GM23338 (cell line): ENCODE measurements around the gene GPX8. TPM values are rescaled to one million over a fixed set of nuclear protein-coding genes. Genes with fewer than 3 reads are reported as not detected.

Source experiments
- ATAC-seq: fragments of 200-7000 bp; cut with Tn5 transposase; 3 replicates; pipeline ENCODE4 v1.9.1; 2020
- DNase-seq: peaks from one replicate; pipeline ENCODE4 v3.0.0-alpha.2; 2015; ENCODE audit warnings: low spot score
- H2AFZ ChIP-seq: fragments of 200-600 bp; sonication (generic); 2 replicates; pipeline ENCODE4 v1.8.0; 2016; ENCODE audit warnings: antibody characterized with exemption, mild to moderate bottlenecking, moderate library complexity
- H3F3A ChIP-seq: fragments of 200-600 bp; sonication (generic); replicated peaks from 2 replicates; pipeline ENCODE4 v1.8.0; 2017; ENCODE audit warnings: antibody characterized with exemption, mixed run types, low read depth
- H3K27ac ChIP-seq: fragments of 200-600 bp; sonication (generic); 2 replicates; pipeline ENCODE4 v1.6.1; 2016; ENCODE audit warnings: low read depth
- H3K27me3 ChIP-seq: fragments of 200-600 bp; sonication (generic); 2 replicates; pipeline ENCODE4 v1.8.0; 2016; ENCODE audit warnings: mild to moderate bottlenecking, mixed run types, moderate library complexity; ENCODE audit not compliant: insufficient read depth
- H3K36me3 ChIP-seq: fragments of 200-600 bp; sonication (generic); 2 replicates; pipeline ENCODE4 v1.8.0; 2016; ENCODE audit warnings: mild to moderate bottlenecking; ENCODE audit not compliant: insufficient read depth
- H3K4me1 ChIP-seq: fragments of 200-600 bp; sonication (generic); 2 replicates; pipeline ENCODE4 v1.8.0; 2016; ENCODE audit warnings: mild to moderate bottlenecking, moderate library complexity; ENCODE audit not compliant: insufficient read depth
- H3K4me2 ChIP-seq: fragments of 200-600 bp; sonication (generic); 2 replicates; pipeline ENCODE4 v1.7.1; 2017; ENCODE audit warnings: mixed run types
- H3K4me3 ChIP-seq: fragments of 200-600 bp; sonication (generic); 2 replicates; pipeline ENCODE4 v1.6.1; 2016; ENCODE audit warnings: mixed run types
- H3K79me2 ChIP-seq: fragments of 200-600 bp; sonication (generic); replicated peaks from 2 replicates; pipeline ENCODE4 v1.8.0; 2017; ENCODE audit warnings: mild to moderate bottlenecking; ENCODE audit not compliant: insufficient read depth
- H3K9me2 ChIP-seq: fragments of 200-600 bp; sonication (generic); 2 replicates; pipeline ENCODE4 v1.8.0; 2017; ENCODE audit not compliant: insufficient read depth
- H4K20me1 ChIP-seq: fragments of 200-600 bp; sonication (generic); replicated peaks from 2 replicates; pipeline ENCODE4 v1.8.0; 2017; ENCODE audit warnings: mild to moderate bottlenecking; ENCODE audit not compliant: insufficient read depth
- H3K27ac Mint-ChIP-seq: 2 replicates; pipeline ENCODE4 v1.8.0; 2020; ENCODE audit warnings: inconsistent platforms, mild to moderate bottlenecking, moderate library complexity, mixed read lengths
- H3K27me3 Mint-ChIP-seq: 3 replicates; pipeline ENCODE4 v1.8.0; 2022; ENCODE audit warnings: low read depth, mild to moderate bottlenecking, moderate library complexity, mixed read lengths, inconsistent platforms; ENCODE audit not compliant: insufficient read depth, poor library complexity
- H3K36me3 Mint-ChIP-seq: 3 replicates; pipeline ENCODE4 v1.8.0; 2021; ENCODE audit warnings: low read depth, mild to moderate bottlenecking, inconsistent platforms, moderate library complexity, mixed read lengths
- H3K4me1 Mint-ChIP-seq: 3 replicates; pipeline ENCODE4 v1.8.0; 2020; ENCODE audit warnings: mild to moderate bottlenecking, inconsistent platforms, mixed read lengths
- H3K4me3 Mint-ChIP-seq: 3 replicates; pipeline ENCODE4 v1.8.0; 2021; ENCODE audit warnings: moderate library complexity, mild to moderate bottlenecking, inconsistent platforms, mixed read lengths
- H3K9me3 Mint-ChIP-seq: 3 replicates; pipeline ENCODE4 v1.8.0; 2020; ENCODE audit warnings: moderate library complexity, mild to moderate bottlenecking, inconsistent platforms, mixed read lengths
- EZH2phosphoT487 ChIP-seq: fragments of 200-600 bp; sonication (generic); IDR thresholded peaks from one replicate; pipeline ENCODE4 v1.8.1; 2018; ENCODE audit warnings: antibody characterized with exemption; ENCODE audit not compliant: unreplicated experiment
- JUNB ChIP-seq: IDR thresholded peaks from one replicate; pipeline ENCODE4 v1.6.1; 2016; ENCODE audit warnings: antibody characterized with exemption; ENCODE audit not compliant: unreplicated experiment
- NANOG ChIP-seq: IDR thresholded peaks from 2 replicates; pipeline ENCODE4 v1.6.1; 2016; ENCODE audit warnings: antibody characterized with exemption, borderline replicate concordance
- ZNF114 ChIP-seq: fragments of 250-450 bp; sonication (Bioruptor Pico); IDR thresholded peaks from 2 replicates; pipeline ENCODE4 v1.5.0; 2020; ENCODE audit warnings: mild to moderate bottlenecking, moderate library complexity
- polyA plus RNA-seq: library from polyadenylated mRNA; unstranded; fragments of >200 nt; fragmentation: Nextera tagmentation; extraction: Ambion mirVana; gene quantifications from 2 replicates; pipeline ENCODE4 v1.2.1, GENCODE V29; 2016
- total RNA-seq: library from RNA; depleted of rRNA; stranded (reverse); fragments of >200 nt; shearing (Covaris generic); gene quantifications from 2 replicates; pipeline ENCODE4 v1.2.3, GENCODE V29; 2014
- TF ChIP-seq, protein P1 (sequence below): fragments of 250-450 bp; sonication (Bioruptor Pico); IDR thresholded peaks from 2 replicates; pipeline ENCODE4 v1.5.0; 2020; ENCODE audit warnings: mild to moderate bottlenecking, moderate library complexity
- TF ChIP-seq, protein P2 (sequence below): IDR thresholded peaks from one replicate; pipeline ENCODE4 v1.6.1; 2018; ENCODE audit warnings: antibody characterized with exemption; ENCODE audit not compliant: unreplicated experiment

The GPX8 gene
- total and polyA plus RNA-seq, 2 experiments from 2014 or later, result 64.4 to 66.1 TPM

- TF ChIP-seq, protein P1, sequence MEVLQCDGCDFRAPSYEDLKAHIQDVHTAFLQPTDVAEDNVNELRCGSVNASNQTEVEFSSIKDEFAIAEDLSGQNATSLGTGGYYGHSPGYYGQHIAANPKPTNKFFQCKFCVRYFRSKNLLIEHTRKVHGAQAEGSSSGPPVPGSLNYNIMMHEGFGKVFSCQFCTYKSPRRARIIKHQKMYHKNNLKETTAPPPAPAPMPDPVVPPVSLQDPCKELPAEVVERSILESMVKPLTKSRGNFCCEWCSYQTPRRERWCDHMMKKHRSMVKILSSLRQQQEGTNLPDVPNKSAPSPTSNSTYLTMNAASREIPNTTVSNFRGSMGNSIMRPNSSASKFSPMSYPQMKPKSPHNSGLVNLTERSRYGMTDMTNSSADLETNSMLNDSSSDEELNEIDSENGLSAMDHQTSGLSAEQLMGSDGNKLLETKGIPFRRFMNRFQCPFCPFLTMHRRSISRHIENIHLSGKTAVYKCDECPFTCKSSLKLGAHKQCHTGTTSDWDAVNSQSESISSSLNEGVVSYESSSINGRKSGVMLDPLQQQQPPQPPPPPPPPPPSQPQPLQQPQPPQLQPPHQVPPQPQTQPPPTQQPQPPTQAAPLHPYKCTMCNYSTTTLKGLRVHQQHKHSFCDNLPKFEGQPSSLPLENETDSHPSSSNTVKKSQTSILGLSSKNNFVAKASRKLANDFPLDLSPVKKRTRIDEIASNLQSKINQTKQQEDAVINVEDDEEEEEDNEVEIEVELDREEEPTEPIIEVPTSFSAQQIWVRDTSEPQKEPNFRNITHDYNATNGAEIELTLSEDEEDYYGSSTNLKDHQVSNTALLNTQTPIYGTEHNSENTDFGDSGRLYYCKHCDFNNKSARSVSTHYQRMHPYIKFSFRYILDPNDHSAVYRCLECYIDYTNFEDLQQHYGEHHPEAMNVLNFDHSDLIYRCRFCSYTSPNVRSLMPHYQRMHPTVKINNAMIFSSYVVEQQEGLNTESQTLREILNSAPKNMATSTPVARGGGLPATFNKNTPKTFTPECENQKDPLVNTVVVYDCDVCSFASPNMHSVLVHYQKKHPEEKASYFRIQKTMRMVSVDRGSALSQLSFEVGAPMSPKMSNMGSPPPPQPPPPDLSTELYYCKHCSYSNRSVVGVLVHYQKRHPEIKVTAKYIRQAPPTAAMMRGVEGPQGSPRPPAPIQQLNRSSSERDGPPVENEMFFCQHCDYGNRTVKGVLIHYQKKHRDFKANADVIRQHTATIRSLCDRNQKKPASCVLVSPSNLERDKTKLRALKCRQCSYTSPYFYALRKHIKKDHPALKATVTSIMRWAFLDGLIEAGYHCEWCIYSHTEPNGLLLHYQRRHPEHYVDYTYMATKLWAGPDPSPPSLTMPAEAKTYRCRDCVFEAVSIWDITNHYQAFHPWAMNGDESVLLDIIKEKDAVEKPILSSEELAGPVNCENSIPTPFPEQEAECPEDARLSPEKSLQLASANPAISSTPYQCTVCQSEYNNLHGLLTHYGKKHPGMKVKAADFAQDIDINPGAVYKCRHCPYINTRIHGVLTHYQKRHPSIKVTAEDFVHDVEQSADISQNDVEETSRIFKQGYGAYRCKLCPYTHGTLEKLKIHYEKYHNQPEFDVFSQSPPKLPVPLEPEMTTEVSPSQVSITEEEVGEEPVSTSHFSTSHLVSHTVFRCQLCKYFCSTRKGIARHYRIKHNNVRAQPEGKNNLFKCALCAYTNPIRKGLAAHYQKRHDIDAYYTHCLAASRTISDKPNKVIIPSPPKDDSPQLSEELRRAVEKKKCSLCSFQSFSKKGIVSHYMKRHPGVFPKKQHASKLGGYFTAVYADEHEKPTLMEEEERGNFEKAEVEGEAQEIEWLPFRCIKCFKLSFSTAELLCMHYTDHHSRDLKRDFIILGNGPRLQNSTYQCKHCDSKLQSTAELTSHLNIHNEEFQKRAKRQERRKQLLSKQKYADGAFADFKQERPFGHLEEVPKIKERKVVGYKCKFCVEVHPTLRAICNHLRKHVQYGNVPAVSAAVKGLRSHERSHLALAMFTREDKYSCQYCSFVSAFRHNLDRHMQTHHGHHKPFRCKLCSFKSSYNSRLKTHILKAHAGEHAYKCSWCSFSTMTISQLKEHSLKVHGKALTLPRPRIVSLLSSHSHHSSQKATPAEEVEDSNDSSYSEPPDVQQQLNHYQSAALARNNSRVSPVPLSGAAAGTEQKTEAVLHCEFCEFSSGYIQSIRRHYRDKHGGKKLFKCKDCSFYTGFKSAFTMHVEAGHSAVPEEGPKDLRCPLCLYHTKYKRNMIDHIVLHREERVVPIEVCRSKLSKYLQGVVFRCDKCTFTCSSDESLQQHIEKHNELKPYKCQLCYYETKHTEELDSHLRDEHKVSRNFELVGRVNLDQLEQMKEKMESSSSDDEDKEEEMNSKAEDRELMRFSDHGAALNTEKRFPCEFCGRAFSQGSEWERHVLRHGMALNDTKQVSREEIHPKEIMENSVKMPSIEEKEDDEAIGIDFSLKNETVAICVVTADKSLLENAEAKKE, result no peak
- no peak for TF ChIP-seq JUNB
- TF ChIP-seq NANOG, result no peak
- no peak for TF ChIP-seq EZH2phosphoT487
- no peak for TF ChIP-seq ZNF114 (CRISPR knock-in tag)
- TF ChIP-seq, protein P2, sequence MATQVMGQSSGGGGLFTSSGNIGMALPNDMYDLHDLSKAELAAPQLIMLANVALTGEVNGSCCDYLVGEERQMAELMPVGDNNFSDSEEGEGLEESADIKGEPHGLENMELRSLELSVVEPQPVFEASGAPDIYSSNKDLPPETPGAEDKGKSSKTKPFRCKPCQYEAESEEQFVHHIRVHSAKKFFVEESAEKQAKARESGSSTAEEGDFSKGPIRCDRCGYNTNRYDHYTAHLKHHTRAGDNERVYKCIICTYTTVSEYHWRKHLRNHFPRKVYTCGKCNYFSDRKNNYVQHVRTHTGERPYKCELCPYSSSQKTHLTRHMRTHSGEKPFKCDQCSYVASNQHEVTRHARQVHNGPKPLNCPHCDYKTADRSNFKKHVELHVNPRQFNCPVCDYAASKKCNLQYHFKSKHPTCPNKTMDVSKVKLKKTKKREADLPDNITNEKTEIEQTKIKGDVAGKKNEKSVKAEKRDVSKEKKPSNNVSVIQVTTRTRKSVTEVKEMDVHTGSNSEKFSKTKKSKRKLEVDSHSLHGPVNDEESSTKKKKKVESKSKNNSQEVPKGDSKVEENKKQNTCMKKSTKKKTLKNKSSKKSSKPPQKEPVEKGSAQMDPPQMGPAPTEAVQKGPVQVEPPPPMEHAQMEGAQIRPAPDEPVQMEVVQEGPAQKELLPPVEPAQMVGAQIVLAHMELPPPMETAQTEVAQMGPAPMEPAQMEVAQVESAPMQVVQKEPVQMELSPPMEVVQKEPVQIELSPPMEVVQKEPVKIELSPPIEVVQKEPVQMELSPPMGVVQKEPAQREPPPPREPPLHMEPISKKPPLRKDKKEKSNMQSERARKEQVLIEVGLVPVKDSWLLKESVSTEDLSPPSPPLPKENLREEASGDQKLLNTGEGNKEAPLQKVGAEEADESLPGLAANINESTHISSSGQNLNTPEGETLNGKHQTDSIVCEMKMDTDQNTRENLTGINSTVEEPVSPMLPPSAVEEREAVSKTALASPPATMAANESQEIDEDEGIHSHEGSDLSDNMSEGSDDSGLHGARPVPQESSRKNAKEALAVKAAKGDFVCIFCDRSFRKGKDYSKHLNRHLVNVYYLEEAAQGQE, result no peak
Measured at GRCh38 chr5:55110217-55110616, 49.8 kb upstream of the GPX8 start (continued).

- H3K79me2 ChIP-seq, result no peaks in the 10 kb centered on the region
- no peaks in the 10 kb centered on the region for H3K36me3 Mint-ChIP-seq
- peaks cover 4% of the 10 kb centered on the region for H3K27me3 Mint-ChIP-seq
- ATAC-seq (no peak), DNase-seq (no peak)
- 0 out of 2 replicates have a peak, but pooled peaks cover 2% of the 10 kb centered on the region for H3K9me2 ChIP-seq
- H3K27me3 ChIP-seq, result no peaks in the 10 kb centered on the region
- no peak overlapping the region for H3K27ac ChIP-seq
- no peak overlapping the region for H2AFZ ChIP-seq
- no peak overlapping the region for H3K4me3 Mint-ChIP-seq
- no peaks in the 10 kb centered on the region for H3K9me3 Mint-ChIP-seq
- no peak overlapping the region for H3K27ac Mint-ChIP-seq
- no peak overlapping the region for H3K4me3 ChIP-seq
- H3K4me1 ChIP-seq, result peaks cover 15% of the 10 kb centered on the region
- H3F3A ChIP-seq, result no peaks in the 10 kb centered on the region
- peaks cover 10% of the 10 kb centered on the region for H3K4me1 Mint-ChIP-seq
- no peak overlapping the region for H3K4me2 ChIP-seq
- H4K20me1 ChIP-seq, result no peaks in the 10 kb centered on the region
- H3K36me3 ChIP-seq, result no peaks in the 10 kb centered on the region
- TF ChIP-seq, protein P2, result no peak
Measured at GRCh38 chr5:55113327-55113726, 46.6 kb upstream of the GPX8 start.
